ENCODE results near the gene TPD52L1.
"Not testable (repeated sequence)": the region's sequence is repeated elsewhere in the genome, so short reads cannot be mapped to it uniquely, and the experiment has no call there.

TPD52L1 gene

GRCh38 chr6:125279961-125280360 is 126.4 kb downstream of the TPD52L1 start:
- no peak for DNase-seq

DNA sequence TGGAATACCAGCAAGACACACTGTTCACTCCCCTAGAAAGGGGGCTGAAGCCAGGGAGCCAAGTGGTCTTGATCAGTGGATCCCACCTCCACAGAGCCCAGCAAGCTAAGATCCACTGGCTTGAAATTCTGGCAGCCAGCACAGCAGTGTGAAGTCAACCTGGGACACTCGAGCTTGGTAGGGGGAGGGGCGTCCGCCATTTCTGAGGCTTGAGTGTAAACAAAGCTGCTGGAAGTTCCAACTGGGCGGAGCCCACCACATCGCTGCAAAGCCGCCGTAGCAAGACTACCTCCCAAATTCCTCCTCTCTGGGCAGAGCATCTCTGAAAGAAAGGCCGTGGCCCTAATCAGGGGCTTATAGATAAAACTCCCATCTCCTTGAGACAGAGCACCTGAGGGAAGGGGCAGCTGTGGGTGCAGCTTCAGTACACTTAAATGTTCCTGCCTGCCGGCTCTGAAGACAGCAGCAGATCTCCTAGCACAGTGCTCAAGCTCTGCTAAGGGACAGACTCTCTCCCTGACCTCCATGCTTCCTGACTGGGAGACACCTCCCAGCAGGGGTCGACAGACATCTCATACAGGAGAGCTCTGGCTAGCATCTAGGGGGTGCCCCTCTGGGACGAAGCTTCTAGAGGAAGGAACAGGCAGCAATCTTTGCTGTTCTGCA is 126.9 kb downstream of the TPD52L1 start:
- not testable (repeated sequence) for DNase-seq

DNA sequence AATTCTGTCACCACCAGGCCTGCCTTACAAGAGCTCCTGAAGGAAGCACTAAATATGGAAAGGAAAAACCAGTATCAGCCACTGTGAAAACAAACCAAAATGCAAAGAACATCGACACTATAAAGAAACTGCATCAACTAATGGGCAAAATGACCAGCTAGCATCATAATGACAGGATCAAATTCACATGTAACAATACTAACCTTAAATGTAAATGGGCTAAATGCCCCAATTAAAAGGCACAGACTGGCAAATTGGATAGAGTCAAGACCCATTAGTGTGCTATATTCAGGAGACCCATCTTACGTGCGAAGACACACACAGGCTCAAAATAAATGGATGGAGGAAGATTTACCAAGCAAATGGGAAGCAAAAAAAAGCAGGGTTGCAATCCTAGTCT is 128.9 kb downstream of the TPD52L1 start:
- DNase-seq = not testable (repeated sequence)

DNA sequence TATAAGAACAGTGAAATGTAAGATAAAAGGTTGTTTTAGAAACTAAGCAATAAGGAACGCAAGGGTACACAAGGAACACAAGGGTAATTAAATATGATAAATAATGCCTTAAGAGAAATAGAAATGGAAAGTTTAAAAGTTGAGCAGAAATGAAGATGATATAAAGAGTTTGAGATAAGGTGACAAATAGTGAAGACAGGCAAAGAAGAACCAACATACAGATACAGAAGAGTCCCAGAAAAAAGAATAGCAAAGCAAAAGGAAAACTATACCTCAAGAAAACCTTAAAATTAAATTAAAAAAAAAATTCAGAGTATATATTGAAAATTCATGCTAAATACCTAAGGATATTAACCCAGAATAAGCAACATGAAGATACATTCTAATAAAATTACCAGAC is 131.8 kb downstream of the TPD52L1 start:
- no peak for DNase-seq

DNA sequence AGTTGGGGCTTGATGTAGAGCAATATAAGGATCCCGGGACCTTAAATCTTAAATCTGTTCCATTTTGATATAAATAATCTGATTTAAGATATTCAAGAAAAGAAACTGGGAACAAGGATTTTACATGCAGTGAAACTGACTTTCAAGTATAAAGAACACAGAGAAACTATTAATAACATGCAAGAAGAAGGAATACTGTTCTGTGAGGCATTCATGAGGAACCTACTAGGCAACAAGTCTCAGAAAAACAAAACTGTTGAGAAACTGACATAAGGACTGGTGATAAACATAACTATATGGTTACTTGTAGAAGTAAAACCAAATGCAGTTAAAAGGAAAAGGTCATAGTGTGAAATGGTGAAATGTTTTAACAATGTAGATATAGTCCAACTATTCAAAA is 132.4 kb downstream of the TPD52L1 start:
- DNase-seq = no peak

DNA sequence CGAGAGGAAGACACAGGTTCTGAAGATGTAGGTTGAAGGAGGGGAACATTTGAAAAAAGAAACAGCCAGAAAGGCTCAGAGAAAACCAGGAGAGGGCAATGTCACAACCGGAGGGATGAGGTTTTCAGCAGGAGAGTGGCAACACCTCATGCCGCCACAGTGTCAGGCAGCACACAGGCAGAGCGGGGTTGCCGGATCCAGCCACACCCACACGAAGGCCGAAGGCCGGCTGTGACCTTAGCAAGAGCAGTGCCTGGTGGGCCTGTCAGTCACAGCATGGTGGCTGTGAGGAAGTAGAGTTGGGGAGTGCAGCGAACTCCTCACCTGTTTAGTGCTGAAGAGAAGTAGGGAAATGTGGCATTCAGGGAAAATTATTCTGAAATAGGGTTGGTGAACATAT is 134.1 kb downstream of the TPD52L1 start:
- DNase-seq = no peak

DNA sequence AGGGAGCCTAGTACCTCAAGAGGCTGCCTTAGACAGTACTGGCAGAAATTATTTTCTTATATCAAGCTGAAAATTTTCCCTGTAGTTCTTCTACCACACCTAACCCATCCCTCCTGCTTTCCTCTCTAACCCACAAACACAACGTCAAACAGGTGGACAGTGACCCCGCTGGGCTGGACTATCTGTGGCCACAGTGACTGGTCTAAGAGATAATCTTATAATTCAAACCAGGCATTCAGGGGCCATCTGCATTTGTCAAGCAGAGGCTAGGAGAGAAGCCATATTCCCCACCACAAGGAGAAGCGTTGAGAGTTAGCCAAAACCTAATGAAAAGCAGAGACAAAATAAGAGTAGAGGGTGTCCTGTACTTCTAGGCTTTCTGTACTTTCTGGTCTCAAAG is 140.0 kb downstream of the TPD52L1 start:
- no peak for DNase-seq

- DNase-seq = no peak
Measured at GRCh38 chr6:125294036-125294435, 140.5 kb downstream of the TPD52L1 start.

GRCh38 chr6:125294925-125295324 is 141.4 kb downstream of the TPD52L1 start:
- no peak for DNase-seq

DNA sequence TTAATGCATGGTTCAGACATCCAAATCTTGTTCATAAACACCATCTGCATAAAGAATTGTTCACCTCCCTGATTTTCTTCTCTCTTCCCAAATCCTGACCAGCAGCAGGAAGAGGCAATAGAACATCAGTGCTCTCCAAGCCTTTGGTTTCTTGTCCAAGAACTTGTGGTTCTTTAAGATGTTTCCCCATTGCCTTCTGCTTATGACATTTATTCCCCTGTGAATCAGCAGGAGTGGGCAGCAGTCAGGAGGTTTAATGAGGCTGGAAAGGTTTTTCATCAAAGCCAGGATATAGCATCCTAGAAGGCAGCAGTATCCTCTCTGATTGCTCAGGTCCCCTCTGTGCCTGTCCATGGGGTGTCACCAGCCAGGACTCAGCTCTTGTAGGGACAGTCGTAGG is 142.9 kb downstream of the TPD52L1 start:
- DNase-seq = no peak

- DNase-seq = no peak
Measured at GRCh38 chr6:125299257-125299656, 145.7 kb downstream of the TPD52L1 start.

GRCh38 chr6:125300992-125301434 is 147.4 kb downstream of the TPD52L1 start:
- peak in 2 of 6 experiments; percentile 17 to 45 for DNase-seq

DNA sequence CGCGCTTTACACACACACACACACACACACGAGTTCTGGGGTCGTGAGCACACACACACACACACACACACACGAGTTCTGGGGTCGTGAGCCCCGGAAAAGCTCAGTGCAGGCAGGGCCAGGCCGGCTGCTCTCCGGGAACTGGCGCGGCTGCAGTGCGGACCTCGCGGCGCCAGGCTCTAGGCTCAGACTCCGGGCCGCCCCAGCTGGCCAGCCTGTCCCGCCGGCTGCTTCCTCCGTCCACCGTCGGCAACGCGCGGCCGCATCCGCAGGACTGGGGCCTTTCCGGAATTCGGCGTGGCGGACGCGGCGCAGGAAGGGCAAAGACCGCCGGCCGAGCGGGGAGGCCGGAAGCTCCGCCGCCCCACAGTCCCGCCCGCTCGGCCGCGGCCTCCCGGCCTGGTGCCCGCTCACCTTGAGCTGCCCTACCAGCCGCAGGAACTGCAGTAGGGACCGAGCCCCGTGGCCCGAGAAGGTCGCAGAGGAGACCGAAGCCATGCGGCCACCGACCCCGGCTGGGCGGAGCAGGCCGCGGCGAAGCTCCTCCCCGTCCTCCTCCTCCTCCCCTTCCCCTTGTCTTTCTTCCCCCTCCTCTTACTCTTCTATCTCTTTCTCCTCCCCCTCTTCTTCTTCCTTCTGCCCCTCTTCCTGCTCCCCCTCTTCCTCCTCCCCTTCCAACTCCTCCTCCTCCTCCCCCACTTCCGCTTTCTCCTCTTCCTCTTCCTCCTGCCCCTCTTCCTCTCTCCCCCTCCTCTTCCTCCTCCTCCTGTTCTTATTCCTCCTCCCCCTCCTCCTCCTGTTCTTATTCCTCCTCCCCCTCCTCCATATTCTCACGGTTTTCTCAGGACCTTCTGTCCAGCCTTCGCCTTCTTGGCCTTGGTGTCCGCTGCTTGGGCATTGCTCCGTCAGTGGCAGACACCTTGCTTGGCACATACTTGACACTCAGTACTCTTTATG is 148.1 kb downstream of the TPD52L1 start, which contains the start of gene HDDC2:
Gene HDDC2, minus strand, starts transcription at position 533 of the 957 bp plus-strand sequence. Its CDS starts 35 bp downstream, at position 498.
- peak; percentile 19 to 41 (median 30) for DNase-seq

- peak in 3 of 6 experiments; percentile 47 to 55 (median 52) for DNase-seq
Measured at GRCh38 chr6:125302840-125303511, 149.4 kb downstream of the TPD52L1 start.

- no peak for DNase-seq
Measured at GRCh38 chr6:125303512-125303854, 149.9 kb downstream of the TPD52L1 start.

DNA sequence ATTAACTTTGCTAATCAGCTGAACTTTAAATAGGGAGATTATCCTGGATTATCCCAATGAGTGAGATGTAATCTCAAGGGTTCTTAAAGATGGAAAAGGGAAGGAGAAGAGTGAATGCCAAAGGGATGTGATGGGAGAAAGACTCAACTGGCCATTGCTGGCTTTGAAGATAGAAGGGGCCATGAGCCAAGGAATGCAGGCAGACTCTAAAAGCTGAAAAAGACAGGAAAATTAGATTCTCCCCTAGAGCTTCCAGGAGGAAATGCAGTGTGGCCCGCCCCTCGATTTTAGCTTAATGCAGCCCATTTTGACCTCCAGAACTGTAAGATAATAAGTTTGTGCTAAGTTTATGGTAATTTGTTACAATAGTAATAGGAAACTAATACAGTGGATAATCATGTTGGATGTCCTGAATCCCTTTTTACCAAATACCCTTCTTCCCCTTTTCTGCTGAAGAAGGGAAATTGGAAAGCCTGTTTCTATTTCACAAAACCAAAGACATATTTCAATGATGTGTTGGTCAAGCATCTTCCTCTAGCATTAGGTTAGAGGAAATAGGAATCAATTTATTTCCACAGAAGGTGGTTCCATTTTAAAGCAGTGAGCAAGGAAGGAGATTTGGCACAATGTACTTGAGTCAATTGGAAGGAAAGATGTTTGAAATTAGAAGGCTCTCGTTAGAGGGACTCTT is 151.5 kb downstream of the TPD52L1 start:
- no peak for DNase-seq

- DNase-seq = no peak
Measured at GRCh38 chr6:125306756-125307149, 153.2 kb downstream of the TPD52L1 start.

DNA sequence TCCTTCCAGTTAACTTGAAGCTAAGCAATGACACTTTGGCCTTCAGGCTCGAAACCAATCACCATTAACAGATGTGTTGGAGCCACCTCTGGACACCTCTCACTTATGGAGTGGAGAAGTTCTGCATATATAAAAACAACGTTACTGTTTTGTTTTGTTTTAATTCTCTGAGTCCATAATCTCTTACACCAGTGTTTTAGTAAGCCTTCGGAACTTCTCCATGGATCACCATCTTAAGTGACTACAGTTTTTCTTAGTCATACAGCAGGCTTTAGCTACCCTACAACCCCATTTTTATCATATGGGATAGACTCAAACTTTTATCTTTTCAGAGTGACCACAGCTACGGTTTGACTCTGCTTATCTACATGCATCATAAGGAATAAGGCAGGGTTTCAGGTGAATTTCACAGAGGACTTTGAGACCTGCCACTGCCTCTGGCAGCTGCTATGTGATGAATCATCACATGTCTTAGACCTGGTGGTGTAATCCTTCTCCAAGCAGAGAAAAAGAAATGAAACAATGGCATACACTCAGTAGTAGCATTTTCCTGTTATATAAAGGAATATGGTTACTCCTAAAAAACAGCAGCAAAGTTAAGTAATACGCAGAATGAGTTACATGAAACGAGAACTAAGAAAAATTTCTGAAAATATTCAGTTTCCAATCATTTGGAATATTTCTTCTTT is 153.7 kb downstream of the TPD52L1 start:
- DNase-seq = no peak

- no peak for DNase-seq
Measured at GRCh38 chr6:125307964-125308615, 154.5 kb downstream of the TPD52L1 start.

GRCh38 chr6:125310994-125311649 is 157.5 kb downstream of the TPD52L1 start:
- peak in 3 of 6 experiments; percentile 39 to 49 (median 43) for DNase-seq

- no peak for DNase-seq
Measured at GRCh38 chr6:125312478-125312877, 158.9 kb downstream of the TPD52L1 start.
